Right lobe of liver (tissue), 6 donors: ENCODE measurements around the gene METAP1D. TPM values are rescaled to one million over a fixed set of nuclear protein-coding genes. Genes with fewer than 3 reads are reported as not detected.
"Not testable (repeated sequence)": the region's sequence is repeated elsewhere in the genome, so short reads cannot be mapped to it uniquely, and the experiment has no call there.

Experiments used
- ATAC-seq, 4 donors: fragments of 200-7000 bp; cut with Tn5 transposase; one replicate each; pipeline ENCODE4 v1.9.1; 2020; ENCODE audit warnings: mild to moderate bottlenecking in 4 of 4, moderate library complexity in 4 of 4
- DNase-seq, 3 donors: peaks; one replicate each; pipeline ENCODE4 v3.0.0-alpha.2; 2020
- H3K27ac ChIP-seq, 3 donors: fragments of 200-600 bp; one replicate each; pipeline ENCODE4 v1.8.0; 2022
- H3K27me3 ChIP-seq, 2 donors: fragments of 200-600 bp; one replicate each; pipeline ENCODE4 v1.8.0; 2022
- H3K36me3 ChIP-seq, 4 donors: fragments of 200-600 bp; sonication (generic) in 1 of 4; one replicate each; pipeline versions ENCODE4 v1.5.1 to v1.8.0; 2017 to 2022; ENCODE audit warnings: control low read depth in 1 of 4
- H3K4me1 ChIP-seq, 4 donors: fragments of 200-600 bp; sonication (generic) in 1 of 4; one replicate each; pipeline versions ENCODE4 v1.5.1 to v1.8.0; 2017 to 2022; ENCODE audit warnings: control low read depth in 1 of 4
- H3K4me3 ChIP-seq, 3 donors: fragments of 200-600 bp; one replicate each; pipeline ENCODE4 v1.8.0; 2022
- H3K9me3 ChIP-seq, 4 donors: fragments of 200-600 bp; sonication (generic) in 1 of 4; one replicate each; pipeline versions ENCODE4 v1.5.1 to v1.8.0; 2017 to 2022; ENCODE audit warnings: control low read depth in 1 of 4
- CTCF ChIP-seq, 4 donors: fragments of 200-600 bp in 3 of 4; fragments of 450-650 bp in 1 of 4; IDR thresholded peaks; one replicate each; pipeline versions ENCODE4 v1.5.1 to v1.8.0; 2016 to 2022; ENCODE audit warnings: antibody characterized with exemption in 4 of 4, mild to moderate bottlenecking in 2 of 4
- POLR2A ChIP-seq: fragments of 450-650 bp; IDR thresholded peaks from one replicate; pipeline ENCODE4 v1.6.1; 2017; ENCODE audit warnings: antibody characterized with exemption, mild to moderate bottlenecking
- WGBS: methylation state at CpG from one replicate; pipeline ENCODE4 v1.1.6; 2018; ENCODE audit warnings: low coverage, low lambda C conversion rate; ENCODE audit not compliant: insufficient coverage; ENCODE audit errors: missing lambda C conversion rate; 5-methylcytosine and 5-hydroxymethylcytosine counted together
- intact Hi-C, 2 donors: fragments of 100-400 bp; cut with DNase I; formaldehyde crosslinking; loops; one replicate each; pipeline versions ENCODE4 v1.11.2 to v1.14.1; 2022
- total RNA-seq, 6 experiments: library from RNA; depleted of rRNA in 2 of 6; stranded (reverse); fragments of >200 nt in 2 of 6; fragmentation: NEBNext Ultra II Directional in 3 of 6; extraction: Animal tissue kit (Norgen Biotek cat#: 25700) in 3 of 6; gene quantifications; one replicate each; pipeline versions ENCODE4 v1.1.0 to v1.2.4, GENCODE V29; 2016 to 2023
- donor health status: DM: no; HTN: yes; CAD: no.
- donor health status: DM: no; HTN: no; CAD: no.
- donor health status: DM: no; HTN: no; CAD: no.
- donor health status: DM: no; HTN: yes; CAD: no.
- donor health status: DM: no; HTN: yes; CAD: no.

Gene METAP1D
- total RNA-seq, 6 experiments from 2014 or later = 2.4 to 8.2 (median 4.6) TPM

GRCh38 chr2:171985076-171985475 lies 14.7 kb upstream of the METAP1D start:
- Histone ChIP-seq H3K36me3 (peaks cover 0 to 8% (median 1%) of the 10 kb centered on the region in 4 donors), H3K9me3 (no peaks in the 10 kb centered on the region), H3K4me1 (no peaks in the 10 kb centered on the region), H3K27me3 (no peaks in the 10 kb centered on the region), H3K4me3 (no peak overlapping the region), H3K27ac (no peak overlapping the region)
- intact Hi-C loops = no loop called here
- ATAC-seq = no peak
- 100% methylated on average over 2 of the region's 2 CpGs for WGBS
- TF ChIP-seq CTCF (IDR thresholded peaks at IDR 0.05) = no peak
- TF ChIP-seq POLR2A = no peak
- DNase-seq = no peak

- intact Hi-C loops = no loop called here
- Histone ChIP-seq H3K27me3 (no peaks in the 10 kb centered on the region), H3K36me3 (peaks cover 0 to 3% (median 0%) of the 10 kb centered on the region in 4 donors), H3K9me3 (no peaks in the 10 kb centered on the region), H3K27ac (no peak overlapping the region), H3K4me1 (no peaks in the 10 kb centered on the region), H3K4me3 (no peak overlapping the region)
- TF ChIP-seq POLR2A (no peak), CTCF (IDR thresholded peaks at IDR 0.05) (no peak)
- DNase-seq (no peak), ATAC-seq (no peak)
- 92% methylated on average over 4 of the region's 4 CpGs for whole genome bisulfite sequencing
Observed at GRCh38 chr2:171986778-171987177, 13.0 kb upstream of the METAP1D start.

- Histone ChIP-seq H3K27ac (no peak overlapping the region), H3K4me1 (no peaks in the 10 kb centered on the region), H3K9me3 (no peaks in the 10 kb centered on the region), H3K36me3 (no peaks in the 10 kb centered on the region), H3K27me3 (no peaks in the 10 kb centered on the region), H3K4me3 (no peak overlapping the region)
- ATAC-seq (no peak), DNase-seq (no peak)
- 84% methylated on average over 3 of the region's 4 CpGs for whole genome bisulfite sequencing
- TF ChIP-seq POLR2A (no peak), CTCF (IDR thresholded peaks at IDR 0.05) (no peak)
- intact Hi-C loops = no loop called here
Observed at GRCh38 chr2:171991027-171991426, 8.7 kb upstream of the METAP1D start.

GRCh38 chr2:171995586-171995985 lies 4.2 kb upstream of the METAP1D start:
- no peak for ATAC-seq
- WGBS = 87% methylated on average over 5 of the region's 5 CpGs
- H3K4me3 ChIP-seq = no peak overlapping the region
- no peak for DNase-seq
- peaks cover 0 to 5% (median 0%) of the 10 kb centered on the region in 4 donors for H3K4me1 ChIP-seq
- H3K9me3 ChIP-seq = no peaks in the 10 kb centered on the region
- TF ChIP-seq POLR2A = no peak
- no peak for TF ChIP-seq CTCF (IDR thresholded peaks at IDR 0.05)
- H3K27ac ChIP-seq = no peak overlapping the region
- H3K27me3 ChIP-seq = no peaks in the 10 kb centered on the region
- intact Hi-C loops = no loop called here
- no peaks in the 10 kb centered on the region for H3K36me3 ChIP-seq

GRCh38 chr2:171996021-171996420 lies 3.7 kb upstream of the METAP1D start:
- 100% methylated on average over 3 of the region's 5 CpGs for WGBS
- Histone ChIP-seq H3K36me3 (no peaks in the 10 kb centered on the region), H3K4me1 (peaks cover 0 to 9% (median 0%) of the 10 kb centered on the region in 4 donors), H3K27ac (no peak overlapping the region), H3K4me3 (no peak overlapping the region), H3K9me3 (no peaks in the 10 kb centered on the region), H3K27me3 (no peaks in the 10 kb centered on the region)
- TF ChIP-seq POLR2A (no peak), CTCF (IDR thresholded peaks at IDR 0.05) (no peak)
- ATAC-seq = no peak
- intact Hi-C loops = no loop called here
- DNase-seq = no peak

GRCh38 chr2:171997031-171997430 lies 2.7 kb upstream of the METAP1D start:
- DNase-seq, H3K27me3 ChIP-seq, H3K4me1 ChIP-seq, H3K4me3 ChIP-seq, H3K9me3 ChIP-seq, ATAC-seq, H3K27ac ChIP-seq, H3K36me3 ChIP-seq, intact Hi-C loops: not testable (repeated sequence)
- WGBS = 83% methylated on average over 5 of the region's 5 CpGs
